Endothelial cell (in vitro differentiated cells): ENCODE data around the gene OCA2. TPM values are rescaled to one million over a fixed set of nuclear protein-coding genes. Genes with fewer than 3 reads are reported as not detected.

Source experiments
- DNase-seq: peaks from one replicate; pipeline ENCODE4 v3.0.0; 2021; ENCODE audit warnings: low spot score
- H3K27ac Mint-ChIP-seq: one replicate; pipeline ENCODE4 v1.8.0; 2021; ENCODE audit warnings: mixed read lengths, inconsistent platforms; ENCODE audit not compliant: unreplicated experiment
- H3K27me3 Mint-ChIP-seq: one replicate; pipeline ENCODE4 v1.8.0; 2021; ENCODE audit warnings: mild to moderate bottlenecking, moderate library complexity, mixed read lengths, inconsistent platforms; ENCODE audit not compliant: unreplicated experiment
- H3K36me3 Mint-ChIP-seq: one replicate; pipeline ENCODE4 v1.8.0; 2021; ENCODE audit warnings: mild to moderate bottlenecking, low read depth, mixed read lengths, inconsistent platforms; ENCODE audit not compliant: unreplicated experiment
- H3K4me1 Mint-ChIP-seq: one replicate; pipeline ENCODE4 v1.8.0; 2021; ENCODE audit warnings: mild to moderate bottlenecking, mixed read lengths, inconsistent platforms; ENCODE audit not compliant: unreplicated experiment
- H3K4me3 Mint-ChIP-seq: one replicate; pipeline ENCODE4 v1.8.0; 2021; ENCODE audit warnings: mild to moderate bottlenecking, mixed read lengths, inconsistent platforms; ENCODE audit not compliant: unreplicated experiment
- H3K9me3 Mint-ChIP-seq: one replicate; pipeline ENCODE4 v1.8.0; 2021; ENCODE audit warnings: mixed read lengths, inconsistent platforms; ENCODE audit not compliant: unreplicated experiment
- total RNA-seq: library from RNA; stranded (reverse); fragmentation: NEBNext Ultra II Directional; extraction: Animal tissue kit (Norgen Biotek cat#: 25700); gene quantifications from one replicate; pipeline ENCODE4 v1.2.1, GENCODE V29; 2021; ENCODE audit not compliant: unreplicated experiment
- TF ChIP-seq, protein P1 (sequence below): fragments of 200-600 bp; sonication (generic); IDR thresholded peaks from one replicate; pipeline ENCODE4 v1.5.0; 2021; ENCODE audit warnings: antibody characterized with exemption; ENCODE audit not compliant: unreplicated experiment

Gene OCA2
- total RNA-seq, 1 donor from 2014 or later: not detected

DNA sequence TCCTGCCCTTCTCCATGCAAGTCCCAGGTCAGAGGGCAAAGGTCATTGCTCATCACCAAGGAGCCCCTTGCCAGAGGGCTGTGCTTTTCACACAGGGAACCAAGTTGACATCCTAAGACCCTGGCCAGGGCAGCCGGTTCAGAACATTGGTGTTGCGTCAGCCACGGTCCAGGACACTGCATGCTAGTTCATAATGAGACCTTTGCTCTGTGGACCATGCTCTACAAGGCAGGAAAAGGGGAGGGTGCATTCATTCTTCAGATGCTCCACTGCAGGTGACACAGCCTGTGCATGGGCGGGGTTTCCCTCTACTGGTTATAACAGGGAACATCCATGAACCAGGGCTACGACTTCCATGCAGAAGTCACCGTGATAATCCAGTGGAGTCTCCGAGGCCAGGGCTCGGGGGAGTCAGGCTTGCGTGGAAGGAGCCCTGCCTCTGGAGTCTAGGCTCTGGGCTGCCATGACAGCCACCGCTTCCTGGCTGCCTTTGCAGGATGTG lies 81.6 kb downstream of the OCA2 start:
- H3K27me3 Mint-ChIP-seq: peaks cover 7% of the 10 kb centered on the region
- no peak for DNase-seq
- no peaks in the 10 kb centered on the region for H3K36me3 Mint-ChIP-seq
- H3K4me1 Mint-ChIP-seq: peaks cover 5% of the 10 kb centered on the region
- H3K27ac Mint-ChIP-seq: no peak overlapping the region
- H3K4me3 Mint-ChIP-seq: no peak overlapping the region
- no peaks in the 10 kb centered on the region for H3K9me3 Mint-ChIP-seq
- TF ChIP-seq, protein P1, sequence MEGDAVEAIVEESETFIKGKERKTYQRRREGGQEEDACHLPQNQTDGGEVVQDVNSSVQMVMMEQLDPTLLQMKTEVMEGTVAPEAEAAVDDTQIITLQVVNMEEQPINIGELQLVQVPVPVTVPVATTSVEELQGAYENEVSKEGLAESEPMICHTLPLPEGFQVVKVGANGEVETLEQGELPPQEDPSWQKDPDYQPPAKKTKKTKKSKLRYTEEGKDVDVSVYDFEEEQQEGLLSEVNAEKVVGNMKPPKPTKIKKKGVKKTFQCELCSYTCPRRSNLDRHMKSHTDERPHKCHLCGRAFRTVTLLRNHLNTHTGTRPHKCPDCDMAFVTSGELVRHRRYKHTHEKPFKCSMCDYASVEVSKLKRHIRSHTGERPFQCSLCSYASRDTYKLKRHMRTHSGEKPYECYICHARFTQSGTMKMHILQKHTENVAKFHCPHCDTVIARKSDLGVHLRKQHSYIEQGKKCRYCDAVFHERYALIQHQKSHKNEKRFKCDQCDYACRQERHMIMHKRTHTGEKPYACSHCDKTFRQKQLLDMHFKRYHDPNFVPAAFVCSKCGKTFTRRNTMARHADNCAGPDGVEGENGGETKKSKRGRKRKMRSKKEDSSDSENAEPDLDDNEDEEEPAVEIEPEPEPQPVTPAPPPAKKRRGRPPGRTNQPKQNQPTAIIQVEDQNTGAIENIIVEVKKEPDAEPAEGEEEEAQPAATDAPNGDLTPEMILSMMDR: peak; percentile 25

DNA sequence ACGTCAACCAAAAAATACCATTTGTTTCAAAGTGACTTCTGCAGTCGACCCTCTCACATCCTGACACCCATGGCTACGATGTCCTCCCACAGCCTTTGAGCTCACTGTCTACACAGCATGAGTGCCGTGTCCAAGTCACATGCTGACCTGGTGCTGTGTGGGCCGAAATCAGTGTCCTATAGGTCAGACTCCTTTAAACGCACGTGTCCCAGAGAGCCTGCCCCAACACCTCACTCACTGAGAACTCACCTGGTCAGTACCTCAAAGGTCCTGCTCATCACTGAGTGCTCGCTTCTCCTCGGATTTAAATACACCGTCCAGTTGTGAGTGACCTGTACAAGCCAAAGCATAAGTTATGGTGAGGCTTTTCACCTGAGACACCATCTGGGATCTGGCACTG lies 83.3 kb downstream of the OCA2 start:
- H3K4me1 Mint-ChIP-seq: peaks cover 5% of the 10 kb centered on the region
- peaks cover 7% of the 10 kb centered on the region for H3K27me3 Mint-ChIP-seq
- no peaks in the 10 kb centered on the region for H3K9me3 Mint-ChIP-seq
- TF ChIP-seq, protein P1: no peak
- DNase-seq: no peak
- no peak overlapping the region for H3K4me3 Mint-ChIP-seq
- H3K36me3 Mint-ChIP-seq: no peaks in the 10 kb centered on the region
- H3K27ac Mint-ChIP-seq: no peak overlapping the region

- DNase-seq: no peak
- TF ChIP-seq, protein P1: no peak
- Mint-ChIP-seq H3K27ac (no peak overlapping the region), H3K9me3 (no peaks in the 10 kb centered on the region), H3K4me1 (peaks cover 5% of the 10 kb centered on the region), H3K36me3 (no peaks in the 10 kb centered on the region), H3K27me3 (peaks cover 7% of the 10 kb centered on the region), H3K4me3 (no peak overlapping the region)
Observed at GRCh38 chr15:28014623-28015200, 84.4 kb downstream of the OCA2 start.

DNA sequence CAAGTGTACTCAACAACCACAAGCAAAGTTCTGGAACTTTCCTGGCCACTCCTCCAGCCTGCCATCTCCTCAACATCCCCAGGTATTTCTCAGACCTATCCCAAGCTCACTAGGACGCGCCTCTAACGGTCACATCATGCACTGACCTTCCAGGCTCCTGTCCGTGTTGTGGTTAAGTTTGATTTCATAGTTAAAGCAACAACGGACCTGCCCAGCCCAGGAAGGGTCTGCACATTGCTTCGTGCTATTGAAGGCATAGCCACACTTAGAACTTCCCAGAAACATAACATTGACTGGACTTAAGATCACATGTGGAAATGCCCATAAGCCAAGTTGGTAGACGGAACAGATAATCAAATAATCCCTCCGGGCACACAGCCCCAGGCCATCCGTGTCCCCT lies 85.1 kb downstream of the OCA2 start:
- H3K27me3 Mint-ChIP-seq: peaks cover 4% of the 10 kb centered on the region
- no peak for DNase-seq
- H3K4me3 Mint-ChIP-seq: no peak overlapping the region
- no peak overlapping the region for H3K27ac Mint-ChIP-seq
- TF ChIP-seq, protein P1: no peak
- H3K4me1 Mint-ChIP-seq: peaks cover 5% of the 10 kb centered on the region
- H3K36me3 Mint-ChIP-seq: no peaks in the 10 kb centered on the region
- H3K9me3 Mint-ChIP-seq: no peaks in the 10 kb centered on the region

DNA sequence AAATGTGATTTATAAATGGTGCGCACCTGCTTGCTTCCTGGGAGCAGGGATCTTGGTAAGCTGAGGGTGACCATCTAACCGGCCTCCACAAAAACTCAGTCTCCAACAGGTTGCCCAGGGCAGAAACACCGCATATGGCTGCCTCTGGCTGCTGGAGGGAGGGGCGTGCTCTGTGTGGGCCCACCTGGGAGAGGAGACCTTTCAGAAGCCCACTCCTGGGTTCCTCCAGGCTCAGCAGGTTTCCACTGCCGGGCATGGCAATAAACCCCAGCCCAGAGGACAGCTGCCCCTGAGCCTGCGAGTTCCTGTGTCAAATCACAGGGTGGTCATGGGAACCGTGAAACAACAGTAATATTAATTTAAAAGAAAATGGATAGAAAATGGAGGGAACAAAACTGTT lies 85.6 kb downstream of the OCA2 start:
- H3K27ac Mint-ChIP-seq: no peak overlapping the region
- no peak for DNase-seq
- H3K27me3 Mint-ChIP-seq: peaks cover 4% of the 10 kb centered on the region
- H3K36me3 Mint-ChIP-seq: no peaks in the 10 kb centered on the region
- H3K4me1 Mint-ChIP-seq: peaks cover 2% of the 10 kb centered on the region
- no peaks in the 10 kb centered on the region for H3K9me3 Mint-ChIP-seq
- no peak overlapping the region for H3K4me3 Mint-ChIP-seq
- TF ChIP-seq, protein P1: no peak
